Mesothelial cell of epicardium (in vitro differentiated cells): Measurements from ENCODE around the gene CLINT1. TPM values are rescaled to one million over a fixed set of nuclear protein-coding genes. Genes with fewer than 3 reads are reported as not detected.
A peak's percentile ranks its signal among the peaks of the same experiment; 100 is the strongest.

Experiments
- DNase-seq, 2 experiments: peaks; one replicate each; pipeline ENCODE4 v3.0.0; 2021; ENCODE audit warnings: low spot score in 2 of 2; ENCODE audit not compliant: unreplicated experiment in 2 of 2
- H3K27ac Mint-ChIP-seq: 2 replicates; pipeline ENCODE4 v1.8.0; 2021; ENCODE audit warnings: mixed read lengths
- H3K27me3 Mint-ChIP-seq: 2 replicates; pipeline ENCODE4 v1.8.0; 2021; ENCODE audit warnings: low read depth, mixed read lengths
- H3K36me3 Mint-ChIP-seq: 2 replicates; pipeline ENCODE4 v1.8.0; 2021; ENCODE audit warnings: mixed read lengths
- H3K4me1 Mint-ChIP-seq: 2 replicates; pipeline ENCODE4 v1.8.0; 2021; ENCODE audit warnings: mixed read lengths
- H3K4me3 Mint-ChIP-seq: 2 replicates; pipeline ENCODE4 v1.8.0; 2021; ENCODE audit warnings: mild to moderate bottlenecking, moderate library complexity, mixed read lengths
- H3K9me3 Mint-ChIP-seq: 2 replicates; pipeline ENCODE4 v1.8.0; 2021; ENCODE audit warnings: mixed read lengths
- total RNA-seq: library from RNA; stranded (reverse); gene quantifications from 3 replicates; pipeline ENCODE4 v1.2.1, GENCODE V29; 2021
- TF ChIP-seq, protein P1 (sequence below): fragments of 200-600 bp; sonication (generic); IDR thresholded peaks from one replicate; pipeline ENCODE4 v1.5.0; 2021; ENCODE audit warnings: antibody characterized with exemption; ENCODE audit not compliant: unreplicated experiment

The CLINT1 gene
- total RNA-seq, 1 donor from 2014 or later = 74.8 TPM

DNA sequence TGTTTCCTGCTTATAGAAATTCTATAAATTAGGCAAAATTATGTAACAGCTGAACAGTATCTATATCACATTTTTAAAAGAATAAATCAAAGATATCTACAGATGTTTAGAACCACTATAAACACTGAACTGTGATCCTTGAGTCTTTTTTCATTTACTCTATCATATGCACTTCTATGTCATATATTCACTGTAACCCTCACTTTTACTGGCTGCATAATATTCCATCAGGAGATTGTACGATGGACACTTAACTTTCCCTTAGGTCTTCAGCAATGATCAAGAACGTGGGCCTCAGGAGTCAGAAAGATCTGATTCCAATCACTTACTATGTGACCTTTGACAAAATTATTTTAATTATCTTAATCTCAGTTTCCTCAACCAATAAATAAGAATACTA, 41.0 kb downstream of the CLINT1 start:
- Mint-ChIP-seq H3K4me3 (no peak overlapping the region), H3K27me3 (no peaks in the 10 kb centered on the region), H3K36me3 (peaks cover 9% of the 10 kb centered on the region), H3K4me1 (peaks cover 29% of the 10 kb centered on the region), H3K27ac (no peak overlapping the region), H3K9me3 (peaks cover 3% of the 10 kb centered on the region)
- no peak for DNase-seq
- TF ChIP-seq, protein P1, sequence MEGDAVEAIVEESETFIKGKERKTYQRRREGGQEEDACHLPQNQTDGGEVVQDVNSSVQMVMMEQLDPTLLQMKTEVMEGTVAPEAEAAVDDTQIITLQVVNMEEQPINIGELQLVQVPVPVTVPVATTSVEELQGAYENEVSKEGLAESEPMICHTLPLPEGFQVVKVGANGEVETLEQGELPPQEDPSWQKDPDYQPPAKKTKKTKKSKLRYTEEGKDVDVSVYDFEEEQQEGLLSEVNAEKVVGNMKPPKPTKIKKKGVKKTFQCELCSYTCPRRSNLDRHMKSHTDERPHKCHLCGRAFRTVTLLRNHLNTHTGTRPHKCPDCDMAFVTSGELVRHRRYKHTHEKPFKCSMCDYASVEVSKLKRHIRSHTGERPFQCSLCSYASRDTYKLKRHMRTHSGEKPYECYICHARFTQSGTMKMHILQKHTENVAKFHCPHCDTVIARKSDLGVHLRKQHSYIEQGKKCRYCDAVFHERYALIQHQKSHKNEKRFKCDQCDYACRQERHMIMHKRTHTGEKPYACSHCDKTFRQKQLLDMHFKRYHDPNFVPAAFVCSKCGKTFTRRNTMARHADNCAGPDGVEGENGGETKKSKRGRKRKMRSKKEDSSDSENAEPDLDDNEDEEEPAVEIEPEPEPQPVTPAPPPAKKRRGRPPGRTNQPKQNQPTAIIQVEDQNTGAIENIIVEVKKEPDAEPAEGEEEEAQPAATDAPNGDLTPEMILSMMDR = no peak

DNA sequence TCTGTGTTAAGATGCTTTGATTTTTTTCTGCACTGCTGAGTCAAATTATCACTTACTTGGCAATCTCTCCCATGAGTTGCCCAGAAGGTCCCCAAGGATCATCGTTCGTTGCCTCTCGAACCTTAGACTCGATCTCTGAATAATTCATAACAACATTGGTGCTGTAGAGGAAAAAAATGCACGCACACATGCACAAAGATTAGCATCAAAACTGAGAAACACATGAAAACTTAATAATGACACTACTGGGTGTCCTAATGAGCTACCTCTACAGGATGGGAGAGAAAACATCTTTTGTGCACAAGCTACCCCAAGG, 41.6 kb downstream of the CLINT1 start:
- TF ChIP-seq, protein P1 = no peak
- DNase-seq = no peak
- no peaks in the 10 kb centered on the region for H3K27me3 Mint-ChIP-seq
- peaks cover 9% of the 10 kb centered on the region for H3K36me3 Mint-ChIP-seq
- H3K27ac Mint-ChIP-seq = no peak overlapping the region
- H3K9me3 Mint-ChIP-seq = peaks cover 3% of the 10 kb centered on the region
- peaks cover 27% of the 10 kb centered on the region for H3K4me1 Mint-ChIP-seq
- H3K4me3 Mint-ChIP-seq = no peak overlapping the region

DNA sequence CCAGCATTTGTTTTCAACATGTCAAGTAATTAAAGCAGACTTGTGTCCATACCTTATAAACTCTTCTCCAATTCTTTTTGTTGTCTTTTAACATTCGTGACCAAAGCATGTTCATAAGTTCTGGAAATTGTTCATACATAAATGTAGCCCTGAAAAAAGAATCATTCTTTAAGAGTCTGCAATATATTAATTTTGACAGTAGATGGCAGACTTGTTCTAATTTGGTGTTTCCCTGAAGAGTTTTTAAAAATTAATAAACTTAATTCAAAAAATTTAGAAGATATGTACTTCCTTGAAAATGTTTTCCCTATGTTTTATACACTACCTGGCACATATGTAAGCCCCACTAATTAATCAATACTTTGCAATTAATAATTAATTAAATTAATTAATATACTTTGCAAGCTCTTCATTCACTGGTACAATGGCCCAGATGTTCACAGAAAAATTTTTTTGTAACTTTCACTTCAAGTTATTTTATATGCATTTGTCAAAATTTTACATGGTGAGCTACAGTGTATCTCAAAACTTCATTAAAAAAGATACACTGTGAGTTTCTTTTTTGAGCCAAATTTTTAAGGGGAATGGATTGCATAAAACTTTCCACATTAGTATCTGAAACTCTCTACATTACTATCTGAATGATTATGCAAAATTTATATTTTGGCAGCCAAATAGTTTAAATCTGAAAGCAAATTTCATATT, 42.1 kb downstream of the CLINT1 start:
- H3K4me3 Mint-ChIP-seq = no peak overlapping the region
- H3K9me3 Mint-ChIP-seq = peaks cover 3% of the 10 kb centered on the region
- H3K27me3 Mint-ChIP-seq = no peaks in the 10 kb centered on the region
- peaks cover 25% of the 10 kb centered on the region for H3K4me1 Mint-ChIP-seq
- no peak for DNase-seq
- no peak overlapping the region for H3K27ac Mint-ChIP-seq
- TF ChIP-seq, protein P1 = peak; percentile 63
- H3K36me3 Mint-ChIP-seq = peaks cover 9% of the 10 kb centered on the region

DNA sequence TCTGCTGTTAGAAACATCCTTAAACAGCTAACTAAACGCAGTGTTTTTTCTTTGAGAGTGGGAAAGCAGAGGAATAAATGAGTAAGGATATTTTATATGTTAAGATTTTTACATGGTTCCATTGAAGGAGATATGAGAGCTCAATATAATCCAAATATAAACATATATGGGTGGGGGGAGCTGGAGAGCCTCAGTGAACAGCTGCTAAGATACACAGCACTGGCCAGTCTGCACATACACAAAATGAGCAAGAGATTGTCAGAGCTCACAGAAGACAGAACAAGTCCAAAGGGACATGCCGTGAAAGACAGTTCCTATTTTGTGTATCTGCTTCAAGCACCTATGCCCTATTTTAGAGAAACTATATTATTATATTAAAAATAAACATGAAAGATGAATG, 46.9 kb downstream of the CLINT1 start:
- Mint-ChIP-seq H3K27ac (no peak overlapping the region), H3K36me3 (peaks cover 18% of the 10 kb centered on the region), H3K4me3 (no peak overlapping the region), H3K27me3 (no peaks in the 10 kb centered on the region), H3K4me1 (peaks cover 5% of the 10 kb centered on the region), H3K9me3 (no peaks in the 10 kb centered on the region)
- TF ChIP-seq, protein P1 = no peak
- no peak for DNase-seq

DNA sequence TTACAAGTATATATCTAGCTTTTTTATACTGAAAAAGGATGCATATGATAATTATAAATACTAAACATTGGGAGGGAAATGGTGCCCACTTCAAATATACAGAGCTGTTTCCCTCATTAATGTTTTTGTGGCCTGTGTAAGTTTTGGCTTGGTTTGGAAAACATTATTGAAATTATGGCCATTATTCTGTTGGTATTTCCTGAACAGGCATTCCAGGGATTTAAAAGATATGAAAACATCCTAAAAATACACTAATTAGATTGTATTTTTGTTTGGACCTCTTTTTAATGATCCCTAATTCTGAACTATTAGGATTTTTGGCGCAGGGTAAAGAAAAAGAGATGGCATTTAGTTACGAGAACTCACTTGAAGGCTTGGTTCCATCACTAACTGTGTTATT, 50.9 kb downstream of the CLINT1 start:
- H3K27me3 Mint-ChIP-seq = no peaks in the 10 kb centered on the region
- TF ChIP-seq, protein P1 = no peak
- H3K36me3 Mint-ChIP-seq = peaks cover 31% of the 10 kb centered on the region
- peaks cover 5% of the 10 kb centered on the region for H3K4me1 Mint-ChIP-seq
- H3K9me3 Mint-ChIP-seq = no peaks in the 10 kb centered on the region
- H3K4me3 Mint-ChIP-seq = no peak overlapping the region
- H3K27ac Mint-ChIP-seq = no peak overlapping the region
- no peak for DNase-seq

DNA sequence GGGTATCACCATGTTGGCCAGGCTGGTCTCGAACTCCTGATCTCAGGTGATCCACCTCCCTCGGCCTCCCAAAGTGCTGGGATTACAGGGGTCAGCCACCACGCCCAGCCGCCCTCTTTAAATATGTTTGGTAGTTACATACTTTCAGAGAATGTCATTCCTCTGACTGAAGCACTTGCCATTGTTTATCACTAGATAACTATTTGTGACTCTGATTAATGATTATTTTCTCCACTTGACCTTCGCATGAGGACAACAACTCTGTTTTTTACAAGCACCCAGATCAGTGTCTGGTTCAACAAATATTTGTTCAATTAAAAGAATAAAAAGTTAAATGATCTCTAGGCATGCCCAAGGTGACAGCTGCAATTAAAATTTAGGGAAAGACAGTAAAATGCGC, 56.2 kb downstream of the CLINT1 start:
- no peak for DNase-seq
- Mint-ChIP-seq H3K36me3 (peaks cover 26% of the 10 kb centered on the region), H3K9me3 (no peaks in the 10 kb centered on the region), H3K27ac (no peak overlapping the region), H3K27me3 (no peaks in the 10 kb centered on the region), H3K4me1 (peaks cover 6% of the 10 kb centered on the region), H3K4me3 (no peak overlapping the region)
- TF ChIP-seq, protein P1 = no peak
